PFSK-1 (cell line): ENCODE data around the gene SP2.
A peak's percentile ranks its signal among the peaks of the same experiment; 100 is the strongest.

Source experiments
- FOXP2 ChIP-seq: optimal IDR thresholded peaks from 2 replicates; pipeline ENCODE3; 2011; ENCODE audit warnings: borderline replicate concordance, control low read depth, inconsistent platforms; ENCODE audit not compliant: insufficient read depth; ENCODE audit errors: extremely low read length, extremely low read depth
- POLR2AphosphoS5 ChIP-seq: IDR thresholded peaks from 2 replicates; pipeline ENCODE4 v1.6.1; 2012; ENCODE audit warnings: low read depth, mild to moderate bottlenecking, control low read depth, low read length, moderate library complexity
- SIN3A ChIP-seq: IDR thresholded peaks from 2 replicates; pipeline ENCODE4 v1.6.1; 2012; ENCODE audit warnings: mild to moderate bottlenecking, low read length, moderate library complexity, borderline replicate concordance; ENCODE audit not compliant: insufficient read depth
- TAF1 ChIP-seq: IDR thresholded peaks from 2 replicates; pipeline ENCODE4 v1.6.1; 2012; ENCODE audit warnings: low read length, control low read depth, borderline replicate concordance; ENCODE audit not compliant: insufficient read depth
- TF ChIP-seq, protein P1 (sequence below), 2 experiments: IDR thresholded peaks; 2 replicates each; pipeline versions ENCODE4 v1.6.1 to v1.8.0; 2011 to 2012; ENCODE audit warnings: low read depth in 2 of 2, low read length in 2 of 2, control low read depth in 1 of 2, inconsistent platforms in 1 of 2, mild to moderate bottlenecking in 1 of 2, moderate library complexity in 1 of 2; ENCODE audit not compliant: insufficient read depth in 1 of 2

The SP2 gene

DNA sequence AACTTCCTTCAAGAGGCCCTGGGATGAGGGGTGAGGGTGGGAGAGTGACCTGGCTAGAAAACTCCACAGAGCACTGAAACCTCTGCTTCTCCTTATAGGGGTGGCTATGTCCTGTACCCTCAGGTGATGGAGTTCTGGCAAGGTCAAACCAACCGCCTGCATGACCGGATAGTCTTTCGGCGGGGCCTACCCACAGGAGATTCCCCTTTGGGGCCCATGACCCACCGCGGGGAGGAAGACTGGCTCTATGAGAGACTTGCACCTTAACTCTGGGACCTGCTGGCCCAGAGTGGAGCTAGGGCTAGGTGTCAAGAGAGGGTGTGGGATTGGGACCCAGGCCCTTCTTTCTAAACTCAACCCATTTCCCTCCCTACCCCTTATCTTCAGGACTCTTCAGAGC is 50.5 kb downstream of the SP2 start:
- TF ChIP-seq TAF1 = no peak
- TF ChIP-seq SIN3A = no peak
- TF ChIP-seq FOXP2 = no peak
- no peak for TF ChIP-seq POLR2AphosphoS5
- TF ChIP-seq, protein P1, sequence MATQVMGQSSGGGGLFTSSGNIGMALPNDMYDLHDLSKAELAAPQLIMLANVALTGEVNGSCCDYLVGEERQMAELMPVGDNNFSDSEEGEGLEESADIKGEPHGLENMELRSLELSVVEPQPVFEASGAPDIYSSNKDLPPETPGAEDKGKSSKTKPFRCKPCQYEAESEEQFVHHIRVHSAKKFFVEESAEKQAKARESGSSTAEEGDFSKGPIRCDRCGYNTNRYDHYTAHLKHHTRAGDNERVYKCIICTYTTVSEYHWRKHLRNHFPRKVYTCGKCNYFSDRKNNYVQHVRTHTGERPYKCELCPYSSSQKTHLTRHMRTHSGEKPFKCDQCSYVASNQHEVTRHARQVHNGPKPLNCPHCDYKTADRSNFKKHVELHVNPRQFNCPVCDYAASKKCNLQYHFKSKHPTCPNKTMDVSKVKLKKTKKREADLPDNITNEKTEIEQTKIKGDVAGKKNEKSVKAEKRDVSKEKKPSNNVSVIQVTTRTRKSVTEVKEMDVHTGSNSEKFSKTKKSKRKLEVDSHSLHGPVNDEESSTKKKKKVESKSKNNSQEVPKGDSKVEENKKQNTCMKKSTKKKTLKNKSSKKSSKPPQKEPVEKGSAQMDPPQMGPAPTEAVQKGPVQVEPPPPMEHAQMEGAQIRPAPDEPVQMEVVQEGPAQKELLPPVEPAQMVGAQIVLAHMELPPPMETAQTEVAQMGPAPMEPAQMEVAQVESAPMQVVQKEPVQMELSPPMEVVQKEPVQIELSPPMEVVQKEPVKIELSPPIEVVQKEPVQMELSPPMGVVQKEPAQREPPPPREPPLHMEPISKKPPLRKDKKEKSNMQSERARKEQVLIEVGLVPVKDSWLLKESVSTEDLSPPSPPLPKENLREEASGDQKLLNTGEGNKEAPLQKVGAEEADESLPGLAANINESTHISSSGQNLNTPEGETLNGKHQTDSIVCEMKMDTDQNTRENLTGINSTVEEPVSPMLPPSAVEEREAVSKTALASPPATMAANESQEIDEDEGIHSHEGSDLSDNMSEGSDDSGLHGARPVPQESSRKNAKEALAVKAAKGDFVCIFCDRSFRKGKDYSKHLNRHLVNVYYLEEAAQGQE (IDR thresholded peaks at IDR 0.05; ENCODE audit: insufficient read depth in 1 of 2, low read depth in 2 of 2, low read length in 2 of 2) = no peak

GRCh38 chr17:47946929-47947397 is 50.9 kb downstream of the SP2 start:
- TF ChIP-seq TAF1 = no peak
- TF ChIP-seq SIN3A = no peak

DNA sequence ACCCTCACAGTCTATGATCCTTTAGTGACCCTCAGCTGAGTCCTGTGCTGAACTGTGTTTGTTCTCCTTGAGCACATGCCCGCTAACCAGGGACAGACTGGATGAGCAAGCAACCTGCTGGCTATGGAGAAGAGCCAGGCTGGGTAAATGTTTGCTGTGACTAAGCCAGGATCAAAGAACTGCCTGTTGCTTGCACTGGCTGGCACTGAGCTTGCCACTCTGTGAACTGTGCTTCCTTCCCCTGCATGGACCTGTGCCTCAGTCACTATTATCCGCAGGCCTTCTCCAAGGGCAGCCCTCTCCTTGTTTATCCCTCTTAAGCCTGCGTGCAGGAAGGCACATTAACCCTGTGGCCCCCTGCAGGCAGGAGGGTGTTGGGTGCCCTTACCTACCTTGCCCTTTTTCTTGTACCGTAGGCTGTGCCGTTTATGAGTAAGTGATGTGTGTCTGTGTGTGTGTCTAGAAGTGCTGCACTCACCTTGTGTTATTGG is 52.7 kb downstream of the SP2 start:
- TF ChIP-seq TAF1 (no peak), FOXP2 (no peak), POLR2AphosphoS5 (no peak), SIN3A (no peak)
- TF ChIP-seq, protein P1 (IDR thresholded peaks at IDR 0.05; ENCODE audit: insufficient read depth in 1 of 2, low read depth in 2 of 2, low read length in 2 of 2) = no peak

- TF ChIP-seq, protein P1 (IDR thresholded peaks at IDR 0.05; ENCODE audit: insufficient read depth in 1 of 2, low read depth in 2 of 2, low read length in 2 of 2) = no peak
- TF ChIP-seq FOXP2 = peak; percentile 34
These were observed 53.2 kb downstream of the SP2 start for GRCh38 chr17:47949197-47949759.

- TF ChIP-seq FOXP2 = no peak
- TF ChIP-seq, protein P1 (IDR thresholded peaks at IDR 0.05; ENCODE audit: insufficient read depth in 1 of 2, low read depth in 2 of 2, low read length in 2 of 2) = no peak
- TF ChIP-seq POLR2AphosphoS5 = no peak
- no peak for TF ChIP-seq SIN3A
- no peak for TF ChIP-seq TAF1
These were observed 53.9 kb downstream of the SP2 start for GRCh38 chr17:47949946-47950345.
